Measurements from ENCODE around the gene OXT. TPM values are rescaled to one million over a fixed set of nuclear protein-coding genes. Genes with fewer than 3 reads are reported as not detected.

Gene OXT
- total RNA-seq, 2 experiments from 2014 or later, result 1.0 TPM; not detected in 1

DNA sequence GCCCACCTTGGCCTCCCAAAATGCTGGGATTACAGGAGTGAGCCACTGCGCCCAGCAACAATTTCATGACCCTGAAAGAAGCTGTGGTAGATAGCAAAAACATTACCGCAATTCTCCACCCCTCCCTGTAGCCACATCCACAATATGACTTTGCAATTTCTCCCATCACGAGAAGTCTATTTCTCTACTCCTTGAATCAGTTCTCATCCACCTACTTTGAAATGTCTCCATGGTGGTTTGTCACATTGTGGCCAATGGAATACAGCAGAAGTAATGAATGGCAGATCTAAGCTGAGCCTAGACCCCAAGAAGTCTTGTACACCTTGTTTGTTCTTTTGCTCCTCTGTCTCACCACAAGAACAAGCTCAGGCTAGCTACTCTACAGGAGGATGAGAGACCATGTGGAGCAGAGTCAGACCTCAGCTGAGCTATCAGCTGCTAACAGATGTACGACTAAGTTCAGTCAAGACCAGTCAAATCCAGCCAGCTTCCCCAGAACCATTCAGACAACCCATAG lies 6.3 kb downstream of the OXT start:
- no peak overlapping the region for H3K4me3 Mint-ChIP-seq
- no peaks in the 10 kb centered on the region for H3K36me3 Mint-ChIP-seq
- intact Hi-C loops (cut with micrococcal nuclease), result loop anchor here (1.0 to 10.0 kb wide), 3 partner anchors 23 to 97 kb away; partner anchors contain the start of gene LZTS3
- peak; percentile 29 for DNase-seq
- CTCF ChIA-PET, result interaction anchor here (0.5 to 1.4 kb wide), 4 partner anchors 24 to 215 kb away, joined by 3 to 9 read pairs (median 4); no protein-coding TSS in a partner anchor
- POLR2A ChIA-PET, result interaction anchor here (0.5 to 1.3 kb wide), 3 partner anchors 24 to 425 kb away, joined by 3 to 5 read pairs (median 4); partner anchors contain the start of gene NOP56
- no peak overlapping the region for H3K27ac Mint-ChIP-seq
- no peaks in the 10 kb centered on the region for H3K9me3 Mint-ChIP-seq
- H3K4me1 Mint-ChIP-seq (ENCODE audit: low read depth), result peaks cover 27% of the 10 kb centered on the region
- H3K27me3 Mint-ChIP-seq, result peaks cover 28% of the 10 kb centered on the region

DNA sequence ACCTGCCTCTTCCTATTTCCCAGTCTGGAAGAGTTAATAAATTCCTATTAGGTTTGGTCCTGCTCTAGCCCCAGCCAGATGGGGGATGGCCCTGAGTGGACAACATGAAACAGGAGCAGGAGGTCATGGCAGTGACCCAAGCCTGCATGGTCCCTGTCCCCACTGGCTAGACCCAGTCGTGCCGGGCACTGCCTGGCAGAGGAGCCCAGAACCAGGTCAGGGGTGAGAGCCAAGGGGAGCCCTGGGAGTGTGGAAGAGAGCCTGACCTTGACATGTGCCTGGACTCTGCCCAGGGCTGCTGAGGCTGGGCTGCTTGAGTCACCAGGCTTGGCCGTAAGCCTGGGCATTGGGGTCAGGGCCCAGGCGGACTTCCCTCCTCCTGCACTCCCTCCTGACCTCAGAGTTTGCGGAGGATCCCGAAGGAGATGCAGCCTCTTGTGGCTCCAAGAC lies 9.5 kb downstream of the OXT start:
- peaks cover 39% of the 10 kb centered on the region for H3K27me3 Mint-ChIP-seq
- no peaks in the 10 kb centered on the region for H3K9me3 Mint-ChIP-seq
- H3K4me1 Mint-ChIP-seq (ENCODE audit: low read depth), result peaks cover 24% of the 10 kb centered on the region
- POLR2A ChIA-PET, result no interaction called here
- intact Hi-C loops (cut with micrococcal nuclease), result no loop called here
- no peak overlapping the region for H3K27ac Mint-ChIP-seq
- no peaks in the 10 kb centered on the region for H3K36me3 Mint-ChIP-seq
- CTCF ChIA-PET, result no interaction called here
- H3K4me3 Mint-ChIP-seq, result no peak overlapping the region
- DNase-seq, result no peak

DNA sequence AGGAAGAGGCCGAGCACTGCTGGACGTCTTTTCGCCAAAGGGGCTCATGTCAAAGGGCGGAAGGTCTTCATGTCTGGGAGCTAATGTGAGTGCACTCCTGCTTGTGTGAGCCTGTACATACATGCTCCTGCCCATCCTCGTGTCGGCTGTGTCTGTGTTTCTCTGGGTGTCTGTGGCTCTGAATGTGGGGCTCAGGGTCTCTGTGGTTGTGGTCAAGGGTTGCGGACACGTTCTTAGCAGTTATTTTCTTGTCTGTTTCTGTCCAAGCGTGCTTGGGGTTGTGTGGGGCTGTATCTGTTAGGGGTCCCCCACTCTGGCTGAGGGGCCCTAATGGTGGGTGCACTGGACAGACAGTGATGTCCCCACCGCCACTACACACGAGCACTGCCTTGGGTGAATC lies 10.2 kb downstream of the OXT start:
- intact Hi-C loops (cut with micrococcal nuclease), result no loop called here
- DNase-seq, result no peak
- Mint-ChIP-seq H3K9me3 (no peaks in the 10 kb centered on the region), H3K27me3 (peaks cover 39% of the 10 kb centered on the region), H3K4me3 (no peak overlapping the region), H3K36me3 (no peaks in the 10 kb centered on the region), H3K27ac (no peak overlapping the region), H3K4me1 (ENCODE audit: low read depth) (peaks cover 24% of the 10 kb centered on the region)
- ChIA-PET POLR2A (no interaction called here), CTCF (no interaction called here)

DNA sequence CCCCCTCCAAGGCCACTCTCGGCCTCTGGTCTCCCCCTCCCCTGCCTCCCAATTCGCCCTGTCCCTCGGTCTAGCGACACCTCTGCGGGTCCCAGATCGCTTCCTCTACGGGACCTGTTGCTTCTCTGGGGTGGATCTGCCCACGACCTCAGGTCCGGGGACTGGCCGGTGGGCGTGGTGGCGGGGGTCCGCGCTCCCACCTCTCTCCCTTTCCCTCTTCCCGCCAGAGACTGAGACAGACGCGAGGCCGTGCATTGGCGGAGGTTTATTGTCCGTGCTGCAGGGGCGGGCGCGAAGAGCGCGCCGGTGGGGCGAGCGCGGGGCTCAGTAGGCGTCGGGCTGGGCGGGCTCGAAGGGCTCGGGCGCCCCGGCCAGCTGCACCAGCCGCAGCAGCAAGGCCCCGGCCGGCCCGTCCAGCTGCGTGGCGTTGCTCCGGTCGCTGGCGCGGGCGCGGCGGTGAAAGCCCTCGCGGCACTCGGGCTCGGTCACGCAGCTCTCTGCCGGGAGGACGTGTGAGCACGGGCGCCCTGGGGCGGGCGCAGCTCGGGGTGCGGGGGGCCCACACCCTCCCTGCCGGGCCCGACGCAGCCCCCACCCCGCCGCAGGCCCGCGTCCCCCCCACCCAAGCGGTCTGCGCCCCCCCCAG lies 11.0 kb downstream of the OXT start:
- intact Hi-C loops (cut with micrococcal nuclease), result no loop called here
- peaks cover 18% of the 10 kb centered on the region for H3K4me1 Mint-ChIP-seq (ENCODE audit: low read depth)
- POLR2A ChIA-PET, result interaction anchor here (1.0 kb wide), 1 partner anchor 10 kb away, joined by 4 read pairs; no protein-coding TSS in a partner anchor
- no peak overlapping the region for H3K27ac Mint-ChIP-seq
- DNase-seq, result no peak
- H3K27me3 Mint-ChIP-seq, result peaks cover 39% of the 10 kb centered on the region
- H3K4me3 Mint-ChIP-seq, result peak overlapping the region; percentile 15
- CTCF ChIA-PET, result interaction anchor here (1.5 kb wide), 1 partner anchor 29 kb away, joined by 5 read pairs; no protein-coding TSS in a partner anchor
- no peaks in the 10 kb centered on the region for H3K9me3 Mint-ChIP-seq
- H3K36me3 Mint-ChIP-seq, result no peaks in the 10 kb centered on the region

DNA sequence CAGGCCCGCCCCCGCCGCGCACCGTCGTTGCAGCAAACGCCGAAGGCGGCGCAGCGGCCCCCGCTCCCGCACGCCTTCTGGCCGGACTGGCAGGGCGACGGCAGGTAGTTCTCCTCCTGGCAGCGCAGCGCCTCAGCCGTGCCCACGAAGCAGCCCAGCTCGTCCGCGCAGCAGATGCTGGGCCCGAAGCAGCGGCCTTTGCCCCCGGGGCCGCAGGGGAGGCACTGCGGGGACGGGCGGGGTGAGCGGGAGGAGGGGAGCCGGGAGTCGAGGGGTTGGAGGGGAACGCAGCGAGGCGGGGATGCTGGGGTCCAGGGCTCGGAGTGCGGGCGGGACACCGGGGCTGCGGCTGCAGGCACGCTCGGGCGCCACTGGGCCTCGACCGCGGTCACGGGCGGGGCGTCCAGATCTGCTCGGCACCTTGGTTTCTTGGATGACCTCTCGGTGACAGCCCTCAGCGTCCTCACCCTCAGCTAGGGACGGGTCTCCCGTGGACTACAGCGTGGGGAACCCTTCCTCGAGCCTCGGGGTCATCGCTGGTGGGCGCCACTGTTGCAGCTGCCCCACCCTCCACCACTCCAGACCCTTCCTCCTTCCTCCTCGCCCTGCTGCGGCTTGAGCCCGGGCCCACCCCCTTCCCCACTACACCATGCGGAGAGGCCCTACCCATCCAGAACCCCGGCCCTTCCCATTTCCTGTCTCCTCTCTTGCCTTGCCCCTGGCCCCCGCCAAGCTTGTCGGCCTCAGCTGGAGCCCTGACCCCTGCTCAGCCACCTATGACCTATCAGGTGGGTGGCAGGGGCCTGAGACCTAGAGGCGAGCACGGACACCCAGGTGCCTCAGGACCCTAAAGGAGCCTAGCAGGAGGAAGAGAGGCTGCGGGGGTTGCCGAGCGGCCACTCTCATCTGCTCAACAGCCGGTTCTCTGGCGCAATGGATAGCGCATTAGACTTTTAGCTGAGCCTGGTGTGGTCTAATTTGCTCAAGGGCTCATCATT lies 11.8 kb downstream of the OXT start:
- ChIA-PET CTCF (interaction anchor here (1.5 kb wide), 1 partner anchor 30 kb away, joined by 5 read pairs; no protein-coding TSS in a partner anchor), POLR2A (interaction anchor here (1.0 kb wide), 1 partner anchor 9 kb away, joined by 4 read pairs; no protein-coding TSS in a partner anchor)
- DNase-seq, result no peak
- peaks cover 12% of the 10 kb centered on the region for H3K4me1 Mint-ChIP-seq (ENCODE audit: low read depth)
- no peaks in the 10 kb centered on the region for H3K36me3 Mint-ChIP-seq
- H3K9me3 Mint-ChIP-seq, result no peaks in the 10 kb centered on the region
- no peak overlapping the region for H3K27ac Mint-ChIP-seq
- peak overlapping the region; percentile 26 for H3K4me3 Mint-ChIP-seq
- peaks cover 38% of the 10 kb centered on the region for H3K27me3 Mint-ChIP-seq
- intact Hi-C loops (cut with micrococcal nuclease), result no loop called here

DNA sequence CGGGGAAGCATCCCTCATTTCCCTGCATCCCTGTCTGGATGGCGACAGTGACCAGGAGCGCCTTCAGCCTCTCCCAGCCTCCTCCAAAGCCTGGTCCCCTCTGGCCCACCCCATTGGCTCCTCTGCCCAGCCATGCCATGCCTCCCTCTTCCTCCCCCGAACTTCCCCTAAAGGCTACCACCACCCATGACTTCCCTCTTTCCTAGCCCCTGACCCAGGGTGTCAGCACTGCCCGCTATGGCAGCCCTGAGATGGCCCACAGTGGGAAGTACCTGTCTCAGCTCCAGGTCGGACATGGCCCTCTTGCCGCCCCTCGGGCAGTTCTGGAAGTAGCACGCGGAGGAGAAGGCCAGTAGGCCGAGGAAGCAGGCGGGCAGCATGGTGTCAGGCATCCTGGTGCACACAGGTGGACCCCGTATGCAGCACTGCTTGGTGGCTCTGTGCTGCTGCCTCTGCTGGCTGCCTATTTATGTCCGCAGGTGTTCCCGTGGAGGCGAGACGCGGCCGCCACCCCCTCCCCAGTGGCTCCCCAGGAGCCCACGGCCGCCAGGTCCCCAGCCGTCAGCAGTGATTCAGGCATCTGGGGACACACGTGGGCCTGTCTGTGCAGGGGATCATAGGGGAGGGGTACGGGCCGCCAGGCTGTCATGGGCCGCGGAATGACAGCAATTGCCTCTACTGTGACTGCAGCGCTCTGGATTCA lies 13.0 kb downstream of the OXT start, which contains the start of gene AVP:
Gene AVP, minus strand, starts transcription at position 442 of the 703 bp plus-strand sequence. Its CDS starts 50 bp downstream, at position 392.
- Mint-ChIP-seq H3K4me1 (ENCODE audit: low read depth) (peaks cover 12% of the 10 kb centered on the region), H3K4me3 (peak within 1 kb of the TSS; percentile 26), H3K27ac (no peak within 1 kb of the TSS), H3K27me3 (peaks cover 31% of the 10 kb centered on the region), H3K36me3 (no peaks in the 10 kb centered on the region), H3K9me3 (no peaks in the 10 kb centered on the region)
- no peak for DNase-seq
- ChIA-PET POLR2A (no interaction called here), CTCF (no interaction called here)
- intact Hi-C loops (cut with micrococcal nuclease), result no loop called here

DNA sequence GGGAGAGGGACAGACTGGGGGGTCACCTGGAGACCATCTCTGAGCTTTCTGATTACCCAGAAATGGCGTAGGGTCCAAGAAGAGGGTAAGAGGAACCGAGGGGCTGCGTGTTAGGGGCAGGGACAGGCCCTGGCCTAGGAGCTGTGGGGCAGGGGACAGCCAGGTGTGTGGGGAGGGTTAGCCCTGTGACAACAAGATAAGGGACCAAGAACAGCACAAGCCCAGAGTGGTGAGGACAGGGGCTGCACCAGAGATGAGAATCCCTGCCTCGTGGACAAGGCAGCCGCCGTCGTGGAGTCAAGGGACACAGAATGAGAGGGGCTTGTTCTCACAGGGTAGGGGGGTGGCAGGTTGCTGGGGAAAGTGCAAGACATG lies 13.6 kb downstream of the OXT start:
- Mint-ChIP-seq H3K27ac (no peak overlapping the region), H3K4me3 (no peak overlapping the region), H3K9me3 (no peaks in the 10 kb centered on the region), H3K36me3 (no peaks in the 10 kb centered on the region), H3K4me1 (ENCODE audit: low read depth) (peaks cover 12% of the 10 kb centered on the region), H3K27me3 (peaks cover 30% of the 10 kb centered on the region)
- POLR2A ChIA-PET, result no interaction called here
- CTCF ChIA-PET, result no interaction called here
- no peak for DNase-seq
- intact Hi-C loops (cut with micrococcal nuclease), result no loop called here

DNA sequence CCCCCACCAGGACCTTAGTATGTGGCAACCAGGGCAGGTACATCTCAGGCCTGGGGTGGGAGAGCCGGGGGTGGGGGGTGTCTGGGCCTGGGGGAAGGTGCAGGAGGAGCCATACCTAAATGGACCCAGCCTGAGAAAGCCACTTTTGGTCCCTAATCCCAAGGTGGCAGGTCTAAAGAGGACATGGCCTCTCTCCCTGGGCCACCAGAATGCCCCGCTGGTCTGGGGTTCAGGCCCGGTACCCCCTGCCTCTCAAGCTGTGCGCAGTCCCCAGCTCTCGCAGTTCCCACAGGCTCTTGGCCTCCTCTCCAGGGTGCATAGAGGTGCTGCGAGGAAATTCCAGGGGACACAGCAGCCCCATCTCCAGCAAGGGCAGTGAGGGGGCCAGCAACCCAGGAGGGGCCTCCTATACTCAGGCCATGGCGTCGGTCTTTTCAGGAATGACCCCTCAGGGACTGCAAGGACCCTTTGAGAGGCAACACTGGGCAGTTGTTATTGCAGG lies 14.2 kb downstream of the OXT start:
- CTCF ChIA-PET, result interaction anchor here (0.9 kb wide), 1 partner anchor 32 kb away, joined by 4 read pairs; no protein-coding TSS in a partner anchor
- DNase-seq, result no peak
- peaks cover 27% of the 10 kb centered on the region for H3K27me3 Mint-ChIP-seq
- intact Hi-C loops (cut with micrococcal nuclease), result no loop called here
- no peaks in the 10 kb centered on the region for H3K36me3 Mint-ChIP-seq
- H3K9me3 Mint-ChIP-seq, result no peaks in the 10 kb centered on the region
- H3K4me1 Mint-ChIP-seq (ENCODE audit: low read depth), result peaks cover 12% of the 10 kb centered on the region
- POLR2A ChIA-PET, result no interaction called here
- H3K4me3 Mint-ChIP-seq, result no peak overlapping the region
- no peak overlapping the region for H3K27ac Mint-ChIP-seq

DNA sequence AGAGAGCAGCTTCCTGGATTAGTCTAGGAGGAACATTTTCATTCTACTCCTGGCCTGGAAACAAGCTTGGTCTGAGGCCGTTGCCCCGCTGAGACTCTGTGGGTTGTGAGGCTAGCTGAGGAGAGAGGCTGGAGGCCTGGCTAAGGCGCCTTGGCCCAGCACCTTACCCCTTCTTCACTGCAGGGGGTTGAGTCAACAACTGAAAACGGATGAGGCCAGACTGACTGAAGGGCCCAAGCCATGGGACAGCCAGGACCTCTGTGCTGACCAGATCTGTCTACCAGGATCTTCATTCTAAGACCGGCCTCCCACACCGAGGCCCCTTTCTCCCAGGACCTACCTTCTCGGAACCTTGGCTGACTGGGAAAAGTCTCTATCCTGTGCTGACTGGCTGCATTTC lies 16.6 kb downstream of the OXT start:
- peaks cover 22% of the 10 kb centered on the region for H3K27me3 Mint-ChIP-seq
- no peaks in the 10 kb centered on the region for H3K9me3 Mint-ChIP-seq
- no peaks in the 10 kb centered on the region for H3K36me3 Mint-ChIP-seq
- no peak overlapping the region for H3K27ac Mint-ChIP-seq
- H3K4me1 Mint-ChIP-seq (ENCODE audit: low read depth), result peaks cover 9% of the 10 kb centered on the region
- intact Hi-C loops (cut with micrococcal nuclease), result no loop called here
- ChIA-PET CTCF (interaction anchor here (1.0 kb wide), 1 partner anchor 35 kb away, joined by 4 read pairs; no protein-coding TSS in a partner anchor), POLR2A (no interaction called here)
- DNase-seq, result no peak
- no peak overlapping the region for H3K4me3 Mint-ChIP-seq

DNA sequence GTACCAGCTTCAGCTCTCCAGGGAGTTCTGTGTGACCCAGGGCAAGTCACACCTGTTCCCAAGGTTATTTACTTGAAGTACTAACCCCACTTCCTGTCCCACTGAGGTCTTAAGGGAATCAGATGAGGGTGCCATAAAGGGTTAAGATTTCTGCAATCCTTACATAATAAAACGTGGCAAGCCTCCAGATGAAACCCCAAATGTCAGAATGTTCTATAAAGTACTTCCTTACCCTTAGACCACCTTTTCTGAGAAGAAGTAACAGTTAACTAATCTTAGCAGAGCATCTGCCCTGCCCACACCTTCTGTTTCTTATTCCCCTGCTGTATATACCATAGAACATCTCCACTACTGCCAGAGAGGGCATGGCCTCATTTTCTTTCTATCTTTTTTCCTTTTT lies 19.1 kb downstream of the OXT start:
- DNase-seq, result no peak
- POLR2A ChIA-PET, result no interaction called here
- Mint-ChIP-seq H3K4me1 (ENCODE audit: low read depth) (peaks cover 14% of the 10 kb centered on the region), H3K36me3 (no peaks in the 10 kb centered on the region), H3K9me3 (no peaks in the 10 kb centered on the region), H3K27ac (no peak overlapping the region), H3K4me3 (no peak overlapping the region), H3K27me3 (peaks cover 10% of the 10 kb centered on the region)
- CTCF ChIA-PET, result no interaction called here
- intact Hi-C loops (cut with micrococcal nuclease), result loop anchor here (10.0 kb wide), 1 partner anchor 64 kb away; the partner anchor contains the start of genes FASTKD5 and UBOX5
